NCI-H345 treated with DMSO at 0.1 percent for 48 hours (cell line): ENCODE data around the gene ERMAP.
"Not testable (repeated sequence)": the region's sequence is repeated elsewhere in the genome, so short reads cannot be mapped to it uniquely, and the experiment has no call there.

Experiments
- DNase-seq: peaks from one replicate; lab custom pipeline; 2025; ENCODE audit not compliant: unreplicated experiment; lab: John Stamatoyannopoulos, UW

The ERMAP gene

GRCh38 chr1:42844592-42845140 is 27.7 kb downstream of the ERMAP start:
- DNase-seq, result no peak

GRCh38 chr1:42845193-42845592 is 28.3 kb downstream of the ERMAP start:
- no peak for DNase-seq

GRCh38 chr1:42845866-42846256 is 28.9 kb downstream of the ERMAP start:
- DNase-seq, result no peak

DNA sequence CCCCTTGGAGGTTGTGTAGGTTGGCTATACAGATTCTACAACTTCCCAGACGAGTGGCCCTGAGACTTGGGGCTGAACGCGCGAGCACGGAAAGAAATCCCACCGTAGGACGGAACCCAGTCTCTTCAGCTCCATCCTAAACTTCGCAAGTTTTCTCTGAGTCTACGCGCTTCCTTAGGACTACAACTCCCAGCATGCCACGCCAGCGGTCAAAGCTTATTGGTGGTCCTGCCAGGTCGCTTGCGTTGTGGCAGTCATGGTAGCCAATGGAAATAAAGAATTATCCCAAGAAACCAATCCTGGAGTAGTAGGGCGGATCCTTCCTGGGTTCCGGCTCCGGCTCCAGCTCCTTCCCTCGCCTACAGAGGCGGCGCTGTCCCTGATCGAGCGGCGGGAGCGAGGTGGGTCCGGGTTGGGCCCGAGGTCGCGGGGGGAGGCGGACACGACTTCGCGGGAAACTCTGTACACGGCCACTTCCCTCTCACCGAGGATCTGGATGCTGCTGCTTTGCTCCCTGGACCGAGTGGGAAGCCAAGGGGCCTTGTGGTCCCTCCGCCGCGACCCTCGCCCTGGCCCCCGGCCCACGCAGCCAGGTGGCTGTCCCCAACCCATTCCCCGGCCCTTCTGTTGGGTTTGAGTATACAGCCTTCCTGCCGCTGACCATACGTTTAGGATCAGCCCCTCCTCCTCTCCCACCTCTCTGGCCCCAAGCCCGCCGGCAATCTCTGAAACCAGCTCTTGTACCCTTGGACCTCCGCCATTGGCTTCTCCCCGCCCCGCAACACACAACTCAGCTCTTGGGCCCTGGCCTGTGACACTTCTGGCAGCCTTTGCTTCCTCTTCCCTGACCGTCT is 29.6 kb downstream of the ERMAP start, which contains the start of gene ZNF691:
ZNF691 (plus strand) TSS at position 357 of the 854 bp plus-strand sequence. CDS start 3,046 bp downstream, outside the sequence.
- peak; percentile 94 for DNase-seq

DNA sequence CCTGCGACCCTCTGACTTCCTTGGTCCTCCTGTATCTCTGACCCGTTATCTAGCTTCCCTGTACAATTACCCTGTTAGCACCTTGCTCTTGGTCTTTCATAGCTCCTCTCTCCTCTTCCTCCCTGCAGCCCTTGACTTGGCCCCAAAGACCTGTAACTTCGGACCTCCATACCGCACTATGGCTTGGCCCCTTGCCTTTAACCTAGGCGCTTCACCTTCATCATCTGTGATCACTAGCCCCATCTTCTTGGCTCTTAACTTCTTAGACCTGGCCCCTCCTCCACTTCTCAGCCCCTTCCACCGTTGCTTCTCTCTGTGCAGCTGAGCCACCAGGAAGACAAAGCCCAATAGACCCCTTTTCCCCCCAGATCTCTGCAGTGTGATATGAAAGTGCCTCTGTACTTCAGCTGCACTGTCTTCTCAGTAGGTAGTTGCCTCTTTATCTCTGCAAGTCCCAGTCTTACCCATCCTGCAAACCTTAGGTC is 30.2 kb downstream of the ERMAP start:
- DNase-seq, result no peak

- DNase-seq, result no peak
Measured at GRCh38 chr1:42847721-42848460, 31.0 kb downstream of the ERMAP start.

DNA sequence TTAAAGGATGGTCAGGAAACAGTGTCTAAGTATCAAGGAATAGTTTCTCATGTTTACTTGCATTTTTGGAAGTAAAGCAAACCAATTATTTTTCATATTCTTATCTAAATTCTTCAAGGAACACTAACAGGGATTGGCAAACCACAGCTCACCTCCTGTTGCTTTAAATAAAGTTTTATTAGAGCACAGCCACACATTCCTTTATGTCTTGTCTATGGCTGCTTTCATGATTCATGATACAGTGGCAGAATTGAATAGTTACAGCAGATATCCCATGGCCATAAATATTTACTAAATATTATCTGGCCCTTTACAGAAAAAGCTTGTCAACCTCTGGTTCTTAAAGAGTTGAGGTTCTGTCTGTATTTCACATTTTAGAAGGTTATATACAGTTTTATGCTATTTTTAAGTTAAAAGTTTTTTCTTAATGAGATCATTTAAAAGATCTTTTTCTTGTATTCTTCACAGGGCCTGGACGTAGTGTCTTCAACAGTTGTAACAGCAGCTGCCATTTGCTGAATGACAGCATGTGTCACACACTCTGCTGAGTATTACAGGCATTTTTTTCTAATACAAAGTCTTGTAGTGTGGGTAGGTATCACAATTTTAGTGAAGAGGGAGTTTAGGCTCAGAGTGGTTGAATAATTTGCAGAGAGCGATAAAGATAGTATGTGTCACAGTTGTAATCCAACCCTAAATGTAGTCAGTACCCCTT is 32.1 kb downstream of the ERMAP start:
- DNase-seq, result no peak

GRCh38 chr1:42849944-42850343 is 33.0 kb downstream of the ERMAP start:
- no peak for DNase-seq

DNA sequence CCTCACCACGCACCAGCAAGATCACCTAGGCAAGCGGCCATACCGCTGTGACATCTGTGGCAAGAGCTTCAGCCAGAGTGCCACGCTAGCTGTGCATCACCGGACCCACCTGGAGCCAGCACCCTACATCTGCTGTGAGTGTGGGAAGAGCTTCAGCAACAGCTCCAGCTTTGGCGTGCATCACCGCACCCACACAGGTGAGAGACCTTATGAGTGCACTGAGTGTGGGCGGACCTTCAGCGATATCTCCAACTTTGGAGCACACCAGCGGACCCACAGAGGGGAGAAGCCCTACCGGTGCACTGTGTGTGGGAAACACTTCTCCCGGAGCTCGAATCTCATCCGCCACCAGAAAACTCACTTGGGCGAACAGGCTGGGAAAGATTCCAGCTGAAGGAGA is 34.5 kb downstream of the ERMAP start:
- DNase-seq, result no peak

GRCh38 chr1:42851960-42852607 is 35.2 kb downstream of the ERMAP start:
- no peak for DNase-seq

DNA sequence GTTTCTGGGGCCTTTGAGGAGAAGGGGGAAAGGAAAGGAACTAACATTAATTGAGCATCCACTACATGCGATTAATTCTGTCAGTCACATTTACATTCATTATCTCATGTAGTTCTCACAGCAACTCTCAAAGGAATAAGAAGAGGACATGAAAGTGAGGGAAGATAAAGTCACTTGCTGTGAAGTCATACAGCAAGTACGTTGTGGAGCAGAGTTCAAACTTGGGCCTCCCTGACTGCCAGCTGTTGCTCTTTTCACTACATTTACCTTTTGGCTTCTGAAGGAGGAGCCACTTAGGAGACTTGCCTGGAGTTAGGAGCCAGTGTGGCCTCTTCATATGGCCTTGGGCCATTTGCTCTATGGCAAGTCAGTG is 35.7 kb downstream of the ERMAP start:
- no peak for DNase-seq

GRCh38 chr1:42853116-42853884 is 36.4 kb downstream of the ERMAP start:
- DNase-seq, result no peak

- DNase-seq, result not testable (repeated sequence)
Measured at GRCh38 chr1:42856554-42856953, 39.6 kb downstream of the ERMAP start.

GRCh38 chr1:42859366-42859765 is 42.4 kb downstream of the ERMAP start:
- DNase-seq, result not testable (repeated sequence)

GRCh38 chr1:42860339-42861013 is 43.6 kb downstream of the ERMAP start:
- DNase-seq, result no peak

DNA sequence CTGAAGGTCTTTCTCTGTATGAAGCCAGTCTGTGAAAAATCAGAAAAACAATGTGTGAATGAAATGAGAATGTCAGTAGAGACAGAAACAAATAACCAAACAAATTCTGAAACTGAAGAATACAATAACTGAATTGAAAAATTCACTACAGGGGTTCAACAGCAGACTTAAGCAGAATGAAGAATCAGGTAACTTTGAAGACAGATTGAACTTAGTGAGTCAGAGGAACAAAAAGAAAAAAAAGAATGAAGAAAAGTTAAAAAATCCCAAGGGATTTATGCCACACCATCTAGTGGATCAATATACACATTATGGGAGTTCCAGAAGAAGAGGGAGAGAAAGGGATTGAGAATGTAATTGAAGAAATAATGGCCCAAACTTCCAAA is 44.1 kb downstream of the ERMAP start:
- no peak for DNase-seq

GRCh38 chr1:42866549-42866948 is 49.6 kb downstream of the ERMAP start:
- no peak for DNase-seq

- DNase-seq, result not testable (repeated sequence)
Measured at GRCh38 chr1:42868466-42868865, 51.5 kb downstream of the ERMAP start.

DNA sequence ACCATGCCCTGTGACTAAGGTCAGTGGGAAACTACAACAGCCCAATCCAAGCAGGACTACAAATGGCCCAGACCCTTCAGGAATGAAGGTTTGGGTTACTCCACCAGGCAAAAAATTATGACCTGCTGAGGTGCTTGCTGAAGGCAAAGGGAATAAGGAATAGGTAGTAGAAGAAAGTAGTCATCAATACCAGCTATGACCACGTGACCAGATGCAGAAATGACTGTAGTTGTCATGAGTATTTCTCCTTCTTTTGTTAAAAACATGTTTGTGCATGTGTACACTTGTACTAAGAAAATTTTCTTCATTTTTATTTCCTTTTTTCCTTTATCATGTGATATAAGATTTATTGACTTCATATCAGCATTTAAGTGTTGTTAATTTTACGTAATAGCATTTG is 52.3 kb downstream of the ERMAP start:
- DNase-seq, result not testable (repeated sequence)
